Measurements from ENCODE around the gene SAMSN1.

Gene SAMSN1

DNA sequence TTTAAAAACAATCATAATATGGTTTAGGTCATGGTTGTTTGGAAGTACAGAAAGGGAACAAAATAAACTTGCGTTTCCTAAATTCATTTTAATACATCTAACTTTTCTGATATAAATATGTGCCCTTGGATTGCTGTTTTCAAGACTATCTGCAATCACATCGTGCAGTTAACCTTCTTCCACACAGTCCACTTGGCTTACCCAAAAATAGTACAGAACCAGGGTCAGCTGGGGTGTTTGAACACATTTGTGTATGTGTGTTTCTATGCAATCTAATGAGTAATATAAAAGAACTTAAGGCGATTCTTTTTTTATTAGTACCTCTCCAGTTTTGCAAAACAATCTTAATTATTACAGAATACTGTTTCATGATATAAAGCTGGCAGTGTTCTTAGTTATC is 19.9 kb downstream of the SAMSN1 start:
- no peak overlapping the region for H3K27ac ChIP-seq (ENCODE audit: extremely low read depth, low read depth, low read length)
- no peaks in the 10 kb centered on the region for H3K36me3 ChIP-seq (ENCODE audit: control insufficient read depth in 2 of 2, insufficient read depth in 1 of 2, low read length in 2 of 2)
- H3K4me1 ChIP-seq (ENCODE audit: control insufficient read depth, insufficient read depth, low read length), result no peaks in the 10 kb centered on the region
- ChIA-PET CTCF (interaction anchor here (0.6 to 0.8 kb wide), 3 partner anchors 43 to 999 kb away, joined by 3 read pairs; no protein-coding TSS in a partner anchor), POLR2A (no interaction called here)
- H3K9me3 ChIP-seq (ENCODE audit: control insufficient read depth, insufficient read depth, low read depth, low read length), result no peaks in the 10 kb centered on the region
- no peak for TF ChIP-seq ZNF571 (tag by site-specific recombination; IDR thresholded peaks at IDR 0.05)
- TF ChIP-seq, protein P1, sequence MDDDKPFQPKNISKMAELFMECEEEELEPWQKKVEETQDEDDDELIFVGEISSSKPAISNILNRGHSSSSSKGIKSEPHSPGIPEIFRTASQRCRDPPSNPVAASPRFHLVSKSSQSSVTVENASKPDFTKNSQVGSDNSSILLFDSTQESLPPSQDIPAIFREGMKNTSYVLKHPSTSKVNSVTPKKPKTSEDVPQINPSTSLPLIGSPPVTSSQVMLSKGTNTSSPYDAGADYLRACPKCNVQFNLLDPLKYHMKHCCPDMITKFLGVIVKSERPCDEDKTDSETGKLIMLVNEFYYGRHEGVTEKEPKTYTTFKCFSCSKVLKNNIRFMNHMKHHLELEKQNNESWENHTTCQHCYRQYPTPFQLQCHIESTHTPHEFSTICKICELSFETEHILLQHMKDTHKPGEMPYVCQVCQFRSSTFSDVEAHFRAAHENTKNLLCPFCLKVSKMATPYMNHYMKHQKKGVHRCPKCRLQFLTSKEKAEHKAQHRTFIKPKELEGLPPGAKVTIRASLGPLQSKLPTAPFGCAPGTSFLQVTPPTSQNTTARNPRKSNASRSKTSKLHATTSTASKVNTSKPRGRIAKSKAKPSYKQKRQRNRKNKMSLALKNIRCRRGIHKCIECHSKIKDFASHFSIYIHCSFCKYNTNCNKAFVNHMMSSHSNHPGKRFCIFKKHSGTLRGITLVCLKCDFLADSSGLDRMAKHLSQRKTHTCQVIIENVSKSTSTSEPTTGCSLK (tag by site-specific recombination; IDR thresholded peaks at IDR 0.05), result no peak
- TF ChIP-seq, protein P2, sequence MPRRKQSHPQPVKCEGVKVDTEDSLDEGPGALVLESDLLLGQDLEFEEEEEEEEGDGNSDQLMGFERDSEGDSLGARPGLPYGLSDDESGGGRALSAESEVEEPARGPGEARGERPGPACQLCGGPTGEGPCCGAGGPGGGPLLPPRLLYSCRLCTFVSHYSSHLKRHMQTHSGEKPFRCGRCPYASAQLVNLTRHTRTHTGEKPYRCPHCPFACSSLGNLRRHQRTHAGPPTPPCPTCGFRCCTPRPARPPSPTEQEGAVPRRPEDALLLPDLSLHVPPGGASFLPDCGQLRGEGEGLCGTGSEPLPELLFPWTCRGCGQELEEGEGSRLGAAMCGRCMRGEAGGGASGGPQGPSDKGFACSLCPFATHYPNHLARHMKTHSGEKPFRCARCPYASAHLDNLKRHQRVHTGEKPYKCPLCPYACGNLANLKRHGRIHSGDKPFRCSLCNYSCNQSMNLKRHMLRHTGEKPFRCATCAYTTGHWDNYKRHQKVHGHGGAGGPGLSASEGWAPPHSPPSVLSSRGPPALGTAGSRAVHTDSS (tag by site-specific recombination; IDR thresholded peaks at IDR 0.05), result no peak
- TF ChIP-seq KLF10 (tag by site-specific recombination; IDR thresholded peaks at IDR 0.05), result no peak
- TF ChIP-seq GLIS1 (tag by site-specific recombination; IDR thresholded peaks at IDR 0.05), result no peak
- TF ChIP-seq ZNF302 (tag by site-specific recombination; IDR thresholded peaks at IDR 0.05; ENCODE audit: low read depth), result no peak
- no peak overlapping the region for H3K4me3 ChIP-seq (ENCODE audit: low read depth, low read length)

DNA sequence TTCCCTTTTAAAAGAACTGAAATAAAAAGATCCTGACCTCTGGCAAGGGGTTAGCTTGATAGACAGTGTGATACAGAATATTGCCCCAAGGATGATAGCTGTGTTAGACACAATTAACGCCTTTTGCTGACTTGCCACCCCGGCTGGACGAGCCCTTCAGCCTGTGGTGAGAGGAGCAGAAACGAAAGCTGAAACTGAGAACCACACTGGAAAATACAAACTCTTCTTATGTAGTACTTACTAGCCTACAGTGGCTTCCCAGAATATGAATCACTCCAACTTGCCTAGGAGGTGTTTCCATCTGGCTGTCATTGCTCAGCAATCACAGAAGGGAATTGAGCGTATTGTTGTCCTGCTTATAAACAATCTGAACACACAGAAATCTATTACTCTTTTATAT is 22.9 kb downstream of the SAMSN1 start:
- TF ChIP-seq, protein P3, sequence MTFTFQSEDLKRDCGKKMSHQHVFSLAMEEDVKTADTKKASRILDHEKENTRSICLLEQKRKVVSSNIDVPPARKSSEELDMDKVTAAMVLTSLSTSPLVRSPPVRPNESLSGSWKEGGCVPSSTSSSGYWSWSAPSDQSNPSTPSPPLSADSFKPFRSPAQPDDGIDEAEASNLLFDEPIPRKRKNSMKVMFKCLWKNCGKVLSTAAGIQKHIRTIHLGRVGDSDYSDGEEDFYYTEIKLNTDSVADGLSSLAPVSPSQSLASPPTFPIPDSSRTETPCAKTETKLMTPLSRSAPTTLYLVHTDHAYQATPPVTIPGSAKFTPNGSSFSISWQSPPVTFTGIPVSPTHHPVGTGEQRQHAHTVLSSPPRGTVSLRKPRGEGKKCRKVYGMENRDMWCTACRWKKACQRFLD (tag by site-specific recombination; IDR thresholded peaks at IDR 0.05), result no peak
- TF ChIP-seq ZNF792 (tag by site-specific recombination; IDR thresholded peaks at IDR 0.05) (no peak), ZNF692 (tag by site-specific recombination; IDR thresholded peaks at IDR 0.05) (no peak), ZNF2 (tag by site-specific recombination; IDR thresholded peaks at IDR 0.05) (no peak), ZSCAN16 (tag by site-specific recombination; IDR thresholded peaks at IDR 0.05) (no peak), ZNF112 (tag by site-specific recombination; IDR thresholded peaks at IDR 0.05) (no peak), ZBTB7A (tag by site-specific recombination; IDR thresholded peaks at IDR 0.05; ENCODE audit: low read depth) (no peak), PRDM2 (tag by site-specific recombination; IDR thresholded peaks at IDR 0.05; ENCODE audit: borderline replicate concordance) (no peak), ZBTB26 (tag by site-specific recombination; optimal IDR thresholded peaks at IDR 0.05) (no peak), ZBTB48 (tag by site-specific recombination; IDR thresholded peaks at IDR 0.05) (no peak), ZFHX2 (tag by site-specific recombination; conservative IDR thresholded peaks at IDR 0.05) (no peak)
- TF ChIP-seq, protein P4, sequence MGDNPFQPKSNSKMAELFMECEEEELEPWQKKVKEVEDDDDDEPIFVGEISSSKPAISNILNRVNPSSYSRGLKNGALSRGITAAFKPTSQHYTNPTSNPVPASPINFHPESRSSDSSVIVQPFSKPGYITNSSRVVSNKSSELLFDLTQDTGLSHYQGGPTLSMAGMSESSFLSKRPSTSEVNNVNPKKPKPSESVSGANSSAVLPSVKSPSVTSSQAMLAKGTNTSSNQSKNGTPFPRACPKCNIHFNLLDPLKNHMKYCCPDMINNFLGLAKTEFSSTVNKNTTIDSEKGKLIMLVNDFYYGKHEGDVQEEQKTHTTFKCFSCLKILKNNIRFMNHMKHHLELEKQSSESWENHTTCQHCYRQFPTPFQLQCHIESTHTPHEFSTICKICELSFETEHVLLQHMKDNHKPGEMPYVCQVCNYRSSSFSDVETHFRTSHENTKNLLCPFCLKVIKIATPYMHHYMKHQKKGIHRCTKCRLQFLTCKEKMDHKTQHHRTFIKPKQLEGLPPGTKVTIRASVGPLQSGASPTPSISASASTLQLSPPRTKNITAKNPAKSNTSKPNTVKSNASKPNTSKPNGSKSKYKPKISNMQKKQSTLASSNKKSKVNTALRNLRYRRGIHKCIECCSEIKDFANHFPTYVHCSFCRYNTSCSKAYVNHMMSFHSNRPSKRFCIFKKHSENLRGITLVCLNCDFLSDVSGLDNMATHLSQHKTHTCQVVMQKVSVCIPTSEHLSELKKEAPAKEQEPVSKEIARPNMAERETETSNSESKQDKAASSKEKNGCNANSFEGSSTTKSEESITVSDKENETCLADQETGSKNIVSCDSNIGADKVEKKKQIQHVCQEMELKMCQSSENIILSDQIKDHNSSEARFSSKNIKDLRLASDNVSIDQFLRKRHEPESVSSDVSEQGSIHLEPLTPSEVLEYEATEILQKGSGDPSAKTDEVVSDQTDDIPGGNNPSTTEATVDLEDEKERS (tag by site-specific recombination; IDR thresholded peaks at IDR 0.05), result no peak
- H3K27ac ChIP-seq (ENCODE audit: extremely low read depth, low read depth, low read length), result no peak overlapping the region
- H3K9me3 ChIP-seq (ENCODE audit: control insufficient read depth, insufficient read depth, low read depth, low read length), result no peaks in the 10 kb centered on the region
- H3K4me3 ChIP-seq (ENCODE audit: low read depth, low read length), result no peak overlapping the region
- H3K36me3 ChIP-seq (ENCODE audit: control insufficient read depth in 2 of 2, insufficient read depth in 1 of 2, low read length in 2 of 2), result no peaks in the 10 kb centered on the region
- CTCF ChIA-PET, result interaction anchor here (0.6 kb wide), 1 partner anchor 1279 kb away, joined by 4 read pairs; no protein-coding TSS in a partner anchor
- POLR2A ChIA-PET, result no interaction called here
- no peaks in the 10 kb centered on the region for H3K4me1 ChIP-seq (ENCODE audit: control insufficient read depth, insufficient read depth, low read length)
